IPS-NIHi11 (cell line): ENCODE data around the gene TMPRSS13.
"Not testable (repeated sequence)": the region's sequence is repeated elsewhere in the genome, so short reads cannot be mapped to it uniquely, and the experiment has no call there.

Source experiments
- DNase-seq: peaks from one replicate; pipeline ENCODE4 v3.0.0; 2012; ENCODE audit warnings: mixed read lengths, low spot score

TMPRSS13 gene

GRCh38 chr11:117950993-117951961 lies 22.1 kb upstream of the TMPRSS13 start:
- DNase-seq, result no peak

- DNase-seq, result no peak
Measured at GRCh38 chr11:117950301-117950700, 21.1 kb upstream of the TMPRSS13 start.

DNA sequence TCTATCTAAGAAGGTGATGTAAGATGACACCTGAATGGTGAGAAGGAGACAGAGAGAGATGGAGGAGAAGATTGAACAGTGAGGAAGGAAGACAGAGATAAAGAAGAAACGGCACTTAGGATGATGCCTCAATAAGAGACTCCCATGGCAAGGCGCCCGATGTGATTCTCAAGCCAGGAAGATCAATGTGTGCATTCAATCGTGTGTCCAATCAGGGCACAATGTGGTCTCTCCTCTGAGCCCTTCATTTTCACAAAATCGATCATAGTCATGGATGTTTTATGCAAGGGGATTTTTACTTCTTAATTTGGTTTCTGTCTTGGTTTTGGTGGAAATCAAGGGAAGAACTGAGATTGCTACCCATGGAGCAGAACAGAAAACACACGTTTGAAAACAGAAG lies 19.9 kb upstream of the TMPRSS13 start:
- no peak for DNase-seq

- DNase-seq, result not testable (repeated sequence)
Measured at GRCh38 chr11:117948466-117948865, 19.3 kb upstream of the TMPRSS13 start.

DNA sequence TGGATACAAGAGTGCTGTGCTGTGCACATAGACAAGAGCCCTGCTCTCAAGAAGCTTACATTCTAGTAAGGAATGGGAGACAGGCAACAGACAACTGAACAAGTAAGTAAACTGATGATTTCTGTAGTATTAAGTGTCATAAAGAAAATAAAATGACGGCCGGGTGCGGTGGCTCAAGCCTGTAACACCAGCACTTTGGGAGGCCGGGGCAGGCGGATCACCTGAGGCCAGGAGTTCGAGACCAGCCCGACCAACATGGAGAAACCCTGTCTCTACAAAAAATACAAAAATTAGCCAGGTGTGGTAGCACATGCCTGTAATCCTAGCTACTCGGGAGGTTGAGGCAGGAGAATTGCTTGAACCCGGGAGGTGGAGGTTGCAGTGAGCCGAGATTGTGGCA lies 18.5 kb upstream of the TMPRSS13 start:
- not testable (repeated sequence) for DNase-seq

DNA sequence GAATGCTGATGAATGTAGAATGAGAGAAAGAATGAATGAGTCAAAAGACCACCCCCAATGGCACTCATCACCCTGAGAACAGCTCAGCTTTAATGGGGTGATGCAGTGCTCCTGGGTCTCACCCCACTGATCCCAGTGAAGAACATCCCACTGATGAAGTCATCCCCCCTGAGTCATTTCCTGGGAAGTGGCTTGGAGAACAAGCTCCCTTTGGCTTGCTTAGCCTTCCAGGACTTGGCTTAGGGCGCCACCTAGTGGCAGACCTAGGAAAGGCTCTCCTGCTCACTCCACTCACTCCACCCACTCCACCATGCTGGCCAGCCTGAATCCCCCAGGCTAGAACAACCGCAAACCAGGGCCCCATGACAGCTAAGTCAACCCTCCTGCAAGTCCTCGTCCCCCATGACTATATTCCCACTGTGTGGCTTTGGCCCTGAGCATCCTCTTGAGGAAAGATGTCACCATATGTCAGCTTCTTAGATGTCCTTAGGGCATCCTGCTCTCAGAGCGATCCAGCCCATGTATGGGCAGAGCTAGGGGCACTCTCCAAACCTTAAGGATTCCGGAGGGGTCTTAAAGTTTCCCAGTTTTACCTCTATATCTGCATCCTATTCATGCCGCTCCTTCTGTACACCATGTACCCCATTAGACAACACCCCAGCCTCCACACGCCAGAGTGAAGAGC lies 17.8 kb upstream of the TMPRSS13 start:
- DNase-seq, result peak; percentile 91

DNA sequence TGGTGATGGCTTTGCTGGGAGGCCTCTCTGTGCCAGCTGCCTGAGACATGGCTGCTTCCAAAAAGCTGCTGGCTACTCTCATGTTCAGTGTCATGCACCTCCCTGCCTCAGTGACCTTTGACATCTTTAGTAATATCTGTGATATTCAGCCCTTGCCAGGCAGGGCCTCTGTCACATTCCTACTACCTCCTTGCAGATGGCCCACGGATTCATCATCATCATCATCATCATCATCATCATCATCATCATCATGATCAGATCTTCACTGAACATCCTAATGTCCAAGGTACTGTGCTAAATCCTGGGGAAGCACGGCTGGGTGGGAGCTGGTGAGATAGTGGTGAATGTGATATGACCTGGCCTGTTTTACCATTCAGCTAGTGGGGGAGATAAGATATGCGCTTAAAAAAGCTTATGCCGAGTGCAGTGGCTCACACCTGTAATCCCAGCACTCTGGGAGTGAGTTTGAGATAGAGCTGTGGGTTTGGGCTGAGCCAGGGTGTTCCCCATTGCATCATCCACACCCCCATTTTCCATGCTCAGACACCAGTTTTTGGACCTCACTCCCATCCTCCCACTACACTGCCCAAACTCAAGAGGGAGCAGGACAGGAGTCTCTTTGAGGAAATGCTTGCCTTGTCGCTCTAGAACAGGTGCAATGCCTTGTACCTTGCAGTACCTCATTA lies 17.1 kb upstream of the TMPRSS13 start:
- DNase-seq, result no peak

DNA sequence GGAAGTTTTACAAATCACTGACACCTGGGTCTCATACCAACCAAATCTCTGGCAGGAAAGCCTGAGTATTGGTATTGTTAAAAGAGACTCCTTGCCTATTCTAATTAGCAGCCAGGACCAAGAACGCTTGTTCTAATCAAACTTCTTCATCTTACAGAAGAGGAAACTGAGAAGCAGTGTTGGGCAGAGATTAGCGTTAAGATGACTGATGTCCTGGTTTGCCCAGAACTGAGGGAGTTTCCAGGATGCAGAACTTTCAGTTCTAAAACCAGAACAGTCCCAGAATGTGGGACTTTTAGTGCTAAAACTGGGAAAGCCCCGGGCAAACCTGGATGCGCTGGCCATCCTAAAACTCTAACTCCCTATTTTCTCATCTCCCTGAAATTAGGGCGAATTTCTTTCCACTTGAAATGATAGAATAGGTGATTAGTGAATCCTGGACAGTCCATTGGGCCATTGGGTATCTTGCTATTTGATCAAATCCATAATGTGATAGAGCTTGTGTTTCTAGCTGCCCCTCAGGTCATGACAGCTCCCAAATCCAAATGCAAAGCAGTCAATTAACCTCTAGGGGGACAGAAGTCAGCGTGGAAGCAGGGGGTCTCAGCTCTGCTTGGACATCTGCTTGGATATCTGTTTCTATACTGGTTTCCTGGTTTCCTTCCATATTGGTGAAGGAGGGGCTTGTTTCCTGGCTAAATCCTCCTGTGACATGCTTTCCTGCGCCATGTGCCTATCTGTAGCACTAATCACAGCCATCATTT lies 16.0 kb upstream of the TMPRSS13 start:
- no peak for DNase-seq

- DNase-seq, result no peak
Measured at GRCh38 chr11:117944554-117944953, 15.4 kb upstream of the TMPRSS13 start.

DNA sequence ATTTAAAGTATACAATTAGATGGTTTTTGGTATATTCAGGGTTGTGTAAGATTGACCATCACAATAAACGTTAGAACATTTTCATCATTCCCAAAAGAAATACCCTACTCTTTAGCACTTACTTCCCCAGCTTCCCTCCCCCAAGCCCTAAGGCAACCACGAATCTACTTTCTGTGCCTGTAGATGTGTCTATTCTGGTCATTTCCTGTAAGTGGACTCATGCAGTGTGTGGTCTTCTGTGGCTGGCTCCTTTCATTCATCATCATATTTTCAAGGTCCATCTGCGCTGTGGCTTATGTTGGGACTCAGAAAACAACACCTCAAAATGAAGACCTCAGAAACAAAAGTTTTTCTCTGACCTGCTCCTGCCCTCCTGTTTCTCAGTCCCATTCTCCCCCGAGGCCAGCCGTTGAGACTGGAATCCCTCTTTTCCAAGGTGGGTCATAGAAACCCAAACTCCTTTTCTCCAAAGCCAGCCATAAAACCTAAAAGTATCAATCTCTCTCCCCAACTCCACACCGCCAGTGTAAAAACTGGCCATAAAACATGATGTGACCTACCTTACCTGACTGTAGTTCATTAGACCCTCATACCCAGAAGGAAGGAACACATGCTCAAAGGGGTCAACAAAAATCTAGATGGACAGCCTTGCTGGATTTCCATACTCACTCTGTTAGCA lies 12.9 kb upstream of the TMPRSS13 start:
- DNase-seq, result no peak

DNA sequence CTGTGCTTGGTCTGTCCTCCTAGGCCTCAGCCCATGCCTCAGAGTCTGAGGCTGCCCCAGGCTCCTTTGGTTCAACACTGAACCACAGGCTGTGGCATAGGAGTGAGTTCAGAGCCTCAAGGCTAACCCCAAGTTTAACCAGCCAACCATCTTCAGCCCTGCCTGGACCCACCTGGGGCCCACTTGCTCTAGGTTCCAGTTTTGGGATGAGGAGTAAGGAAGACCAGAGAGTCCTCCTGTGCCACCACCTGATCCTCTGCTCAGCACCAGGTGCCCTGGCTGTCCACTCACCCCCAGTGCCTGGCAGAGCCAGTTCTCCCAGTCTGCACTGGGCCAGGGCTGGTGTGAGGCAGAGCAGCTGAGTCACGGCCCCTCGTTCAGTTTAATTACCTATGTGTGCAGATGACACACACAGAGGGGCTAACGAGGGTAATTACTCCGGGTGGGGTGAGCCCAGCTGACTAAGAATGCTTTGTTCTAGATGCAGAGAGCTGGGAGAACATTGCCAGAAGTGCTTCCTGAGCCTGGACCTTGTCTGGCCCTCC lies 12.0 kb upstream of the TMPRSS13 start:
- DNase-seq, result no peak

GRCh38 chr11:117940736-117941135 lies 11.5 kb upstream of the TMPRSS13 start:
- DNase-seq, result no peak

GRCh38 chr11:117936973-117937372 lies 7.8 kb upstream of the TMPRSS13 start:
- DNase-seq, result no peak

GRCh38 chr11:117934526-117935307 lies 5.5 kb upstream of the TMPRSS13 start:
- no peak for DNase-seq

GRCh38 chr11:117933930-117934329 lies 4.7 kb upstream of the TMPRSS13 start:
- DNase-seq, result peak; percentile 46

DNA sequence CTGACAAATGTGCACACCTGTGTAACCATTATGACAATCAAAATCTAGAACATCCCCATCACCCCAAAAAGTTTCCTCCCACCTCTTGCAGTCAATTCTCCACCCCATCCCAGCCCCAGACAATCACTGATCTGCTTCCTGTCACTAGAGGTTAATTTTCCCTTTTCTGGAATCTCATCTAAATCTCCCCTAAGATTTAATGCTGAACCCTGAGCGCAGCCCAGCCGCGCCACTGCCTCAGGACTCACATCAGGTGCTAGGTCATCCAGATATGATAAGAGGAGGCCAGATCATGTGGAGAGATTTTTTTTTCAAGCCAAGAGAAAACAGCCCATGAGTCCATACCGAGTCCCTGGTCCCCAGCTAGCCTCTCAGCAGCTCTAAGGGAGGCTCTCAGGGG lies 4.3 kb upstream of the TMPRSS13 start:
- DNase-seq, result no peak

DNA sequence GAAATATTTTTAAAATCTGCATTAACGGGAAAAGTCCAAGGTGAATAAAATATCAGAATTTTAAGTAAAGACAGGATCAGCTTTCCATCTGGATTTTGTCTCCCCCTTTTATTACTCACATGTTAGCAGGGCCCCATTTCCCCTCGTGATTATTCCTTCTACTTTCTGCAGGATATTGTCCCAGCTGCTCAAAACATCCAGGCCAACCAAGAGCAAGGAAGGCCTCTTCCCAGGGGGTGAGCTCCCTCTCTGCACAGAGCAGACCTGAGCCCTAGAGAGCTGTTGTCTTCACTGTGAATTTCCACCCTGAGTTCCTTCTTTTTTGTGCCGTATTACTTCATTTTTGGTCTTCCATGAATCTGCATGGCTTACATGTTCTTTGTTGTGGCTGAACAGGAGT lies 3.7 kb upstream of the TMPRSS13 start:
- DNase-seq, result no peak

GRCh38 chr11:117932426-117932825 lies 3.2 kb upstream of the TMPRSS13 start:
- no peak for DNase-seq

- no peak for DNase-seq
Measured at GRCh38 chr11:117931971-117932370, 2.8 kb upstream of the TMPRSS13 start.

- DNase-seq, result no peak
Measured at GRCh38 chr11:117931331-117931950, 2.2 kb upstream of the TMPRSS13 start.
